GM18868 (cell line): ENCODE results near the gene PPFIA2.

Source experiments
- ATAC-seq: cut with Tn5 transposase; IDR thresholded peaks from one replicate; pipeline ENCODE4 v1.9.1; 2021; ENCODE audit warnings: mild to moderate bottlenecking, moderate library complexity; ENCODE audit not compliant: unreplicated experiment

The PPFIA2 gene

DNA sequence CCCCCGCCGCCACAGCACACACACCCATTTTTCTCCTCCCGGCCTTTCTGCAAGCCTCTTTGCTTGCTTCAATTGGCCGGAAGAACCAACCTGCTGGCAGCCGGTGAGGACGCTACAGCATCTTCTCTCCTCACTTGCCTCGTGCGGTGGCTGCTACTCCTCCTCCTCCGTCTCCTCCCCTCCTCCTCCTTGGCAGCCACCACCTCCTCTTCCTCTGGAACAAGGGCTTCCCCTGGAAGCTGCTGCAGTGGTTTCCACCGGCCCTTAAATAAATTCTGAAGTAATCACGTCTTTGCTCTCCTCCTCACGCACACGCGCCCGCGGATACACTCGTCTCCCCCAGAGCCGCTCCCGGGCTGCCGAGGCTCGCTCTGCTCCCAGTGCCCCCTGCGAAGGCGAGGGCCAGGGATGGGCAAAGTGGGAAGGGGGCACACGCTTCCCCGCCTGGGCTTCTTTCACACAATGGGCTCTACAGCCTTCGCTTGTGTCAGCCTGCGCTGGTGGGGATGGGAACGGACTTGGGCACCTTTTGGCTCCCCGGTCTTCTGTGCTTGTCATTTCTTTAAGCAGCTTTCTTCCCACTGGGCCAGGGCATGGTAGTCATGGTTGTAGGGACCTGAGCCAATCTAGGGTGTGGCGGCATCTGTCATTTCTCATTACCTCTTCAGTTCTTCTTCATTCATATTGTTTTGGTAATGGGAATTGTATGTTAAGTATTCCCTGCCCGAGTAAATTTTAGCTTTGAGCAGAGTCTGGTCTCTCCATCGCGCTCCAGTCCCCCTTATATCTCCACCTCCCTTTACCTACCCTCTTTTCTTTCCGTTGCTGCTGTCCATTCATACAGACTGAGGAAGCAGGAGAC lies at the start of gene PPFIA2:
Gene PPFIA2, minus strand, starts transcription at position 161 of the 862 bp plus-strand sequence.
- ATAC-seq = no peak

DNA sequence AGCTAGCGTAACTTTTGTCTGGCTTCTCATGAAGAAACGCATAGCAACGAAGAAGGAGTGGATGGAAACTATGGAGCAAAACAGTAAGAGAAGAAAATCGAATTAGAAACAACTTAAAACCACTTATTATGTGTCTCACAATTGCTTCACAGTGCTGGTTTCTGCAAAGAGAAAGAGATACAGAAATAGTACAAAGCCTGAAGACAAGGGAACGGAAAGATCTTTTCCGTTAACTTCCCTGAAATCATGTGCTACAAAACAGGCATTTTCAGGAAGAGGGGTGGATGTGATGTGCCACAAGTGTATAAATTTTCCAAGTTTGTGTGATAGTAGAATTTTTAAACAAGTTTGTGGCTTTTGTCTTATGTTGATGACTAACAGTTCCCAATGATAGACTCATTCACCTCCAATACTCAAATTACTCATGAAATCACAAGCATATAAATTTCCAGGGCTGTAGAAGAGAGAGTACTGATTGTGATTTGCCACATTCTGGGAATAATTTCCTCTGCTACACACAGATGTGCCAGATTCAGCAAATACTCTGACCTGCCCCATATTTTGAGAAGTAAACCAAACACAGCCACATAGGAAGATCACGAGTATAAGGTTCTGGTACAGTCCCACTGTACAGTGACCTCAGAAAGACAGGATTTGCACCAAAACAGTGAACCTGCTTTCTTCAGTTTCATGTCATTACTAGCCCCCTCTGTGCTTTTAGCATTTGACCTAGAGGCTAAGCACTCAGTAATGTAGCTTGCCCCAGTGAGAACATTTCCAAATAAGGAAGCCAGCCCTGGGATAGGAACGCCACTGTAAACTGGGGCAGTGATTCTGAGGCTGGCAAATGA lies 41.4 kb upstream of the PPFIA2 start:
- no peak for ATAC-seq

DNA sequence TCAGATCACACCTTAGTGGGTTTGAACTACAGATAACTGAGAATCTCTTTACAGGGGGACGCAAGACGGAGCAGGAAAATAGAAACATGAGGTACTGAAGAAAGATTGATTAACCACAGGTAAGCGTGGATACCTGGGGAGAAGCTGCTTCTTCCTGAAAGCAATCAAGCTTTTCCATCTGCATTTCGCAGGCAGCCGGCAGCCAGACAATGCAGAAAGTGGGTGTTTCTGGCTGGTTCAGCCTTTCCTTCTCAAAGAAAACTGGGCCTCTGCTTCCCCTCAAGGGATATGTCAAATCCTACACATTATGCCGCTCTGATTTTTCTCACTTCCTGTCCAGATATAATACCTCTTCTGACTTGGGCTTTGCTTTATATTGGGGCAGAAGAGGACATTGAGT lies 39.1 kb upstream of the PPFIA2 start:
- ATAC-seq = no peak

DNA sequence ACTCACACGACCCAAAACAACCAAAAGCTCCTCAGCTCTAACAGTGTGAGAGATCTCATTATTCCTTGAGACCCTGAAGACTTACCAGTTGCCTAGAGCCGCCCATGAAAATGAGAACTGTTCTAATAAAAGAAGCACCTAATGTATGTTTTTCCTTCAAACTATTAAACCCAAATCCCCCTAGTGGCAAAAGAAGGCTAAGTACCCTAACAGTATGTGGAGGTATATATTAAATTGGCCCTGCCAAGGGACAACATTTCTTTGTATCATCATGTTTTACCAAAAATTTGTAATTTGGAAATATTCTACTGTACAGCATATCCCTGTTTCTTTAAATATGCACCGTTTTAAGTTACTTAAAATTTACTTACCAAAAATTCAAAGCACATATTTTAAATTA lies 38.0 kb upstream of the PPFIA2 start:
- ATAC-seq = peak; percentile 71

DNA sequence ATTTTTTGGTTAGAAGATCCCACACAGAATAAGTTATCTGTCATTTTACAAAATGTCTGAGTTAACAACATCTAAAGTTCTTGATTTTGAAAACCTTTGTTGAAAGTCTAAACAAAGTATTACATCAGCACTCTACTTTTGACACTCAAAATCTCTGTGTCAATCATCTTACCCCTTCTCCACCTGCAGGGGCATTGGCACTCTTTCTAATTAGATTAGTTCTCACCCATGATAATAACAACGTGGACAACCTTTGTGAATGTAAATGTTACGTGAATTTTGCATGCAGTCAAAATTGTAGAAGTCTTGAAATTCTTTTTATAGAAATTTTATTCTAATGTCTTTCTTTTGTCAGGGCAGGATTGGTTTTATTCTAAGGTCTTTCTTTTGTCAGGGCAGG lies 33.5 kb upstream of the PPFIA2 start:
- ATAC-seq = no peak

DNA sequence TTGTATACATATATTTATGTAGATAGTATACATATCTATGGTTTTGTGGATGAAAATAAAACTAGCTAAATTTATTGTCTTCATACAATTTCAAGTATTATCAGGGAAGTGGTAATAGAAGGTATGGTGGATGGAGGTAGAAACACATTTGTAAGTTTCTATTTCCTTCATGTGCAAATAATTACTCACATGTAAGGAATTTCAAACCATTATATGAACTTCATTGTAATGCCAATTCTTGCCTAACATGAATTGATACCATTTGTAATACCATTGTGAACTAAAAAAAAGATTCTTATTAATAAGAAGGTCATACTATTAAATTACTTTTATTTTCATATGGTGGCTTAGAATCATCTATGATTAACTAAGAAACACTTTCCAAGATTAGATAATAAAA lies 20.1 kb upstream of the PPFIA2 start:
- ATAC-seq = no peak

DNA sequence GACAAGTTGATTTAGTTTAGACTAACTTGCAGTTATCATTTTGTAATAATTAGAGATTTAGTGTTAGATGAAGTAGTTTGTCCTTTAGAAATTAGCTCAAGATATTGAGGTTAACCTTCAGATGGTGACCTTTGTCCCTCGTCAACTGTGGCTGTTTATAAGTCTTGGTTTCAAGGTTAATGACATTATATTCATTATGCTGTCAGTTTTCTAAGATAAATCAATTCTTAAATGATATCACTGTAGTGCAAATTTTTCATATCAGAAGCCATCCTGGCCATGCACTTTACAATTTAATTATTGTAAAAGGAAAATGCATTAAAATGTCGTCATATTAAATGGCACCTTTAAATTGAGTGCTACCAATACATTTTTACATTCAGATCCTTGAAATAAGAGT lies 19.6 kb upstream of the PPFIA2 start:
- no peak for ATAC-seq

DNA sequence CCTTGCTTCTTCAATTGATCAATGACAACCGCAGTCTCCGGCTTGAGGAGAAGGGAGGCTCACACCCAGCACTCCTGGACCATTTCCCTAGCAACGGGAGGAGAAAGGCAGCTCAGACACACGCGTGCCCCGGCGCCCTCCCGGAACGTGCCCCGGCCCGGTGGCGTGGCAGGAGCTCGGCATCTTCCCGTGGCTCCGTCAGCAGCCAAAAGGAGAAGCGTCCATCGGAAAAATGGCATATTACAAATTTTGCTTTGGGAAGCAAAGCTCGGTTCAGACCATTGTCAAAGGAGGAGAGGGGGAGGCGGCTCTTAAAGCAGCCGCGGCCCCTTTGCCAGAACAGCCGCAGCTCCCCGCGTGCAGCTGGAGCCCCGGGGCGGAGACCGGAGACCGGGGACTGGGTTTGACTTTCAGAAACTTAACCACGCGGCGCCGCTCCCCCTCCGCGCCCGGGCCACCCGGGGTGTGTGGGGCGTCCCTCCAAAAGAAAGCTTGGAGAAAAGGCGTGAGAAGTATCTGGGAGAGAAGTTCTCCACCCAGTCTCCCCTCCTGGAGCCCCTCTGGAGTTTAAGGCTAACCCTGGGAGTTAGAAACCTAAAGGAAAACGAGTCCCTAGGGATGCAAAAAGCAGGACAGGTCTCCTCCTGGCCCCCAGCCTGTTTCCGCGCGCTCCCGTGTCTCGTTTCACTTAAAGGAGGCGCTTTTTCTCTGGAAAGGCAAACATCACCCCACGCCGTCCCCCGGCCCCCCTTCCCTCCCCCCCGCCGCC lies 545 bp downstream of the PPFIA2 start:
- ATAC-seq = no peak

DNA sequence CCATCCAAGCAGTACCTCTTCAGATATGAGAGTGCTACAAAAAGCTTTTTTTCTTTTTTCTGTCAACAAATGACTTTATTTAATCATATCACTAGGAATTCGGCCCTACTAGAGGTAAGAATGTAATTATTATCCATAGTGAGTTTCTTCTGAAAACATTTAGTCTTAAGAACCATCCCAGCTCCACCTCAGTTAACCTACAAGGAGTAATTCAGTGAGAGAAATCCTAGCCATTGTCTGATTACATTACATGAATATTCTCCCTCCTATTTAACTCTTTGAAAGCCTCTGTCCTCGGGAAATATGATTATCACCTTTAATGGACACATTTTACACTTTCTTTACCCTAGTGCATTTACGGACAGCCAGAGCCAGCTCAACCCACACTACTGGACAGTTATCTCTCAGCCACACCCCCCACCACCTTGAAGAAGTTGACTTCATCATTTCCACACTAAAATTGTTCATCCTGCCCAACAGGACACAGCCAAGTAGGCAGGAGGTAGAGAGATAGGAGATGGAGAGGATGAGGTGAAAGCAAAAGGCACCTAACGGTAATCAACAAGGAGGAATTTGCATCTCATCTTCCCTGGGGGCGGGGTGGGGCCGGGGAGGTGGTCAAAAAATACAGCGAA lies 1.3 kb downstream of the PPFIA2 start:
- ATAC-seq = no peak

DNA sequence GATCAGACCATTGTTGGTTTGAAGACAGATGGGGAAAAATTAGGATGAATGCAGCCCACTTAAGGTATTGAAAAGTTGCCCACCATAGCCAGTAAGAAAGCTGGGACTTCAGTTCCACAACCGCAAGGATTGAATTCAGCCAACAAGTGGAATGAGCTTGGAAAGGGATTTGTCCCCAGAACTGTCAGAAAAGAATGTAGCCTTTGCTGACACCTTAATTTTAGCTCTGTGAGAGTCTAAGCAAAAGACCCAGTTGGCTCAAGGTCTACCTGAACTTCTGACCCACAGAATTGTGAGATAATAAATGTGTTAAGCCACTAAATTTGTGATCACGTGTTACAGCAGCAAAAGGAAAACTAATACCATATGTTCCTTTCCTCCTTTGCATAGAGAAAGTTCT lies 29.4 kb downstream of the PPFIA2 start:
- no peak for ATAC-seq

DNA sequence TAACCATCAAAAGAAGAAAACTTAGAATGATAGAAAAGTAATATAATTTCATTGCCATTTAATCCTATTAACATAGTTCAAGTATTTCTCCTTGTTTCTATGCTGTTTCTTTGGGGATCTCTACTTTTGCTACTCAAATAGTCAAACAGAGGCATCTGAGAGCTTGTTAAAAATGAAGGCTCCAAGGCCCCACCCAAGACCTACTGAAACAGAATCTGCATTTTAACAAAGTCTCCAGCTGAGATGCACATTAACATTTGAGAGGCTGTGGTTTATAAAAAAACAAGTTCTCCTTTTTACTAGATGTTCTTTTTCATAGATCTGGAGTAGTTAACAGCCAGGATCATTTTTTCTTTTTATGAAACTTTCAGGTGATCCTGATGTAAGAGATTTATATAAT lies 31.8 kb downstream of the PPFIA2 start:
- ATAC-seq = no peak

DNA sequence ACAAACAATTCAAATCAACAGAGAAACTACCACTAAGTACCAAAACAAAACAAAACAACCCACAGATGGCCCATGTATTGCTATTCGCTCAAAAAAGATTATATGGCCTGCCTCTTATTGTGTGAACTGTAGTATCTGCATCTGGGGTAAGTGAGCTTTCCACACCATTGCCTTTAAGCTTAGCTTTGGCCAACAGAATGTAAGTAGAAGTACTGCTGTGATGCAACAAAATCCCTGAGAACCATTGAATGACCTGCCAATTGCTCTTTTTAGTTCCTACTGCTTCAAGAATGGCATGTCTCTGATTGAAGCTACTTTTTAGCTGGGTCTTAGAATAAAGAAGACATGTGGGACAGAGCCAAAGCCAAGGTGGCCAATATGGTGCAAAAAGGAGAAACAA lies 32.5 kb downstream of the PPFIA2 start:
- no peak for ATAC-seq

DNA sequence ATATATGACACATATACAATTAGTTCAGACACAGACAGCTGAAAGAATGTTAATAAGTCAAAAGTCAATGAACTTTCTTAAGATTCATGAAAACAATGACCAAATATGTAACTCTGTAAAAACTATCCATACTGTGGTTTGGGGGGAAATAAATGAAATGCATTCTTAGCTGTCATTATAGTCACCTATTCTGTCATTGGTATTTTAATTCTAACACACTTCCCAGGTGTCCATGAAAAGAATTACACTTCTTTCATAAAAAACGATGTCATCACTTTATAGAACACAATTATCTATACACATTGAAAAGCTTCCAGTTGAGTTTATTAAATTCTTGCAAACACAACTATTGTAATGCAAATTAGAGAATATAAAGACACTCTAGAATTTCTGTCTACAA lies 35.8 kb downstream of the PPFIA2 start:
- no peak for ATAC-seq

DNA sequence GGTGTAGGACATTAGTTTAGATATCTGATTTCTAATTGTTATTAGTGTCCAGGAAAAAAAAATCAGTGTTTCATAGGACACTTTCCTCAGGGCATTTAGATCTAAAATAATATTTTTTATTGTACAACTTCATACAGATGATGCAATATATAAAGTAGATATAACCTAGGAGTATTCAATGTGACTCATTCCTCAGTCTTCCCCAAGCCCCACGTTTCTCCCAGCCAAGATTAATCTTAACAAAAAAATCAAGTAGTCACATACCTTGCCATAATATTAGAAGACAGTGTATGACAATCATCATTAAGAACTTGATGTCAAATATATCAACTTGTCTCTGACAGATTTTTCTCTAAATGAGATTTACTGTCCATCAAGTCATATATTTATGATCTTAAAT lies 37.1 kb downstream of the PPFIA2 start:
- no peak for ATAC-seq

DNA sequence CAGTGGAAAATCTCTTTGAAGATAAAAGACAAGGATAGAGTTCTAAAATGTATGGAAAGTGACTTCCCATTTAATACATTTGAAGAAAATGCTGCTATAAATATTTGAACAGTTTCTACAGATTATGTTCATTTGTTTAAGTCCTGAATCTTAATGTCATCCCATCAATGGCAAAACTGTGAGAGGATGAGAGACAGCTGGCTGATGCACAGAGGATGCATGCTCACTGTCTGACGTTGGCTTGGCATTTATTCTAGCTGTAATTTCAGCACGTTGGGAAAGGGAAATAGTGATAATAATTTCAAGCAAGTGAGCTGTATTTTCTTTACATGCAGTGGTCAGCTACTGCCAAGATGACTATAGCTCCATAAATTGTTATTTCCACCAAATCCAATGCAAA lies 40.5 kb downstream of the PPFIA2 start:
- ATAC-seq = no peak

DNA sequence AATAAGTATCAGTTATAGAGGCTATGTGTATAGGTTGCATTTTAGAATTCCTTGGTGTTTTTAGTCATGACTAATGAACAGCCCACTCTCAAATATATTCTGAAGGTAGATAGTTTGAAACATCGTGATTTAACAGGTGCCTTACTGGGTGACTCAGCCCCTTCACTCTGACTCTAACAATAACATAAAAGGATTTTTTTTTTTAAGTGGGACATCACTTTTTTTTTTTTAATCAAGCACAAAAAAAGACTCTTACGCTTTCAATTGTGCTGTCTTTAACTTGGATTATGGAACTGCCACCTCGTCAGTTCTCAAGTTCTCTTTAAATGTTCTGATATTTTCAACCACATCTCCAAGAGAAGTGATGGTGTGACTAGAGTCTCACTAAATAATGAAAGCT lies 46.6 kb downstream of the PPFIA2 start:
- ATAC-seq = no peak

DNA sequence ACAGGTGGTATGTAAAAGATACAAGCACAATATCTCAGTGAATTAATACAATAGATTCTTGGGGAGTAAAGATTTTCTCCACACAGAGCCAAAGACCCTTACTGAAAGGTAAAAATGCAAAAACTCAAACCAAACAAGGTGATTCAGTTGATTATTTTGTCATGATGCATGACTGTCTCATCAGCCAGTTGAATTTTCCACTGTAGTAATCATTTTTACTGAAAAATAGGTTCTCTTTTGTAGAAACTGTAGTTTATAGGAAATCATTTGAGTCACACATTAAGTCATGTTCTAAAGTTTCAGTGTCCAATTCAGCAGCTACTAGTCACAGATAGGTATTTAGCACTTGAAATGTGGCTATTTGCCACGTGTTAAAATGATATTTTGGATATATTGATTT lies 53.6 kb downstream of the PPFIA2 start:
- no peak for ATAC-seq

DNA sequence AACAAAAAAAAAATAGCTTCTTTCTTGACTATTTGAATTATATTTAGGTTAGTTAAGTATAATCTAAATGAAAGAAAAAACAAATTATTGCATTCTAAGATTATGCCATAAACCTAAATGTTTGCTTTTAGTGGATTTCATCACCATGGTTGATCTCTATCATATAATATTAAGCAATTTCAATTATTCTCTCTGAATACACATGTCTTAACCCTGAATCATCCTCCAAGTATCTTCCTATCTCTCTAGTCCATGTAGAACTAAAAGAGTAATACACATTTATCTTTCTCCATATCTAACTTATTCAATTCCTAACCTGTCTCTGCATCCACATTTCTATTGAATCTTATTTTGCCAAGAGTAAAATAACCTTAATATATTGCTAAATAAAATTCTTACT lies 59.6 kb downstream of the PPFIA2 start:
- no peak for ATAC-seq

DNA sequence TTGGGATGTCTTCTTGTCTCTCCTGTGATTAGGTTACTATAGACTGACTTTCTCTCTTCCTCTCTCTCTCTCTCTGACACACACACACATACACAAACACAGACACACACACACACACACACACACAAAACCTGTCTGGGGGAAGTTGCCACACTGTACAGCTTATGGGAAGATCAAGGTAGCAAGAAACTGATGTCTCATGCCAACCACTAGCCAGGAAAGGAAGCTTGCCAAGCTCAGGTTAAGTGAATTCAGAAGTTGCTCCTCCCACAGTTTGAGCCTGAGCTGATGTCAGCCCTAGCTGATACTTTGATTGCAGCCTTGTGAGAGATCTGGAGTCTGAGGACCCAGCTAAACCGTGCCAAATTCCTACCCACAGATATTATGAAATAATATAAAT lies 67.1 kb downstream of the PPFIA2 start:
- ATAC-seq = no peak

DNA sequence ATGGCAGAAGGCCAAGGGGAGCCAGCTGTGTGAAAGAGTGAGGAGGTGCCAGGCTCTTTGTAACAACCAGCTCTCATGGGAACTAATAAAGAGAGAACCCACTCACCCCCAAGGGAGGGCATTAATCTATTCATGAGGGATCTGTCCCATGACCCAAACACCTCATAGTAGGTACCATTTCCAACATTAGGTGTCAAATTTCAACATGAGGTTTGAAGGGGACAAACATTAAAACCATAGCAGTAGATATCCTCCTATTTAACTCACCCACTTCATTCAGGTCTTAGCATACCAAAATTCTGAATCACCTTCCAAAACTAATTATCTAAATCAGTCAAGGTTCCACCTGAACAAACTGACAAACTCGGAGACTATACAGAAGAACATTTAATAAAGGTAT lies 75.3 kb downstream of the PPFIA2 start:
- ATAC-seq = no peak

DNA sequence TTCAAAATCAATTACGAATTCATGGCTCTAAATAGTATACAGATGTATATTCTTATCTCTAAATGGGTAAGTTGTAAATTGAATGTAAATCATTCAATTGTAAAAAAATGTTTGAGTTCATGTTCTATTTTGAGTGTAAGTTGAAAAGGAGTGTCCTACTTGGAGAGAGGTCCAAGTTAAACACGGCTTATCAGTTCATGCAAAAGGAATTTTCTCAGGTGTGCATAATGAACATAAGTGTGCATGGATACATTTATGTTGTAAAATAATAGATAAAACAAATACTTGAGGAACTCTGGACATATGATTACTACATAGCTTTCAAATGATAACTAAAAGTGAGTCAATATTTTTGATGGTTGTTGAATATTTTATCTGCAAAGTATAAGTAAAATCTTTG lies 79.5 kb downstream of the PPFIA2 start:
- ATAC-seq = no peak
